ENCODE data around the gene COL23A1. TPM values are rescaled to one million over a fixed set of nuclear protein-coding genes. Genes with fewer than 3 reads are reported as not detected.
A peak's percentile ranks its signal among the peaks of the same experiment; 100 is the strongest.
"Not testable (repeated sequence)": the region's sequence is repeated elsewhere in the genome, so short reads cannot be mapped to it uniquely, and the experiment has no call there.

COL23A1 gene
- total and polyA plus RNA-seq, 3 experiments from 2014 or later = 0.20 to 0.28 TPM; not detected in 1

- peaks cover 52 to 75% (median 63%) of the 10 kb centered on the region in 3 donors for H3K4me1 Mint-ChIP-seq
- H3K36me3 Mint-ChIP-seq = peaks cover 6 to 67% (median 18%) of the 10 kb centered on the region in 3 donors
- Histone ChIP-seq H3K4me1 (ENCODE audit: insufficient read depth, low read length) (peaks cover 43% of the 10 kb centered on the region), H3K36me3 (ENCODE audit: insufficient read depth, low read length) (peaks cover 43% of the 10 kb centered on the region), H3K4me3 (ENCODE audit: low read length) (no peak overlapping the region), H3K27ac (ENCODE audit: low read depth, low read length) (no peak overlapping the region), H3K9me3 (ENCODE audit: low read length) (no peaks in the 10 kb centered on the region), H3K27me3 (ENCODE audit: insufficient read depth, low read length, poor library complexity, severe bottlenecking) (no peaks in the 10 kb centered on the region)
- no peak for DNase-seq
- CTCF ChIA-PET = interaction anchor here (1.7 kb wide), 1 partner anchor 26 kb away, joined by 5 read pairs; the partner anchor contains the start of gene HNRNPAB
- H3K9me3 Mint-ChIP-seq = no peaks in the 10 kb centered on the region
- no peaks in the 10 kb centered on the region for H3K27me3 Mint-ChIP-seq
- H3K4me3 Mint-ChIP-seq = peak overlapping the region; percentile 28 to 94 (median 54)
- peak overlapping the region in 5 of 8 donors; percentile 55 to 86 (median 57) for H3K27ac Mint-ChIP-seq
- POLR2A ChIA-PET = no interaction called here
Measured at GRCh38 chr5:178229861-178230260, 360.3 kb downstream of the COL23A1 start.

DNA sequence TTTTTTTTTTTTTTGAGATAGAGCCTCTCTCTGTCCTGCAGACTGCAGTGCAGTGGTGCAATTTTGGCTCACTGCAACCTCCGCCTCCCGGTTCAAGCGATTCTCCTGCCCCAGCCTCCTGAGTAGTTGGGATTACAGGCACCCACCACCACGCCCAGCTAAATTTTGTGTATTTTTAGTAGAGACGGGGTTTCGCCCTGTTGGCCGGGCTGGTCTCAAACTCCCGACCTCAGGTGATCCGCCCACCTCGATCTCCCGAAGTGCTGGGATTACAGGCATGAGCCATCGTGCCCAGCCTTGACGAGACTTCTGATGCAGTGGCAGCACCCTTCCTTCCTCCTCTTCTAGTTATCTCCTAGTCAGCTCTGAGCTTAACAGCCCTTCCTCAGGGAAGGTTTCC lies 361.1 kb downstream of the COL23A1 start:
- H3K9me3 Mint-ChIP-seq, DNase-seq: not testable (repeated sequence)
- H3K4me1 Mint-ChIP-seq = peaks cover 51 to 70% (median 61%) of the 10 kb centered on the region in 3 donors

DNA sequence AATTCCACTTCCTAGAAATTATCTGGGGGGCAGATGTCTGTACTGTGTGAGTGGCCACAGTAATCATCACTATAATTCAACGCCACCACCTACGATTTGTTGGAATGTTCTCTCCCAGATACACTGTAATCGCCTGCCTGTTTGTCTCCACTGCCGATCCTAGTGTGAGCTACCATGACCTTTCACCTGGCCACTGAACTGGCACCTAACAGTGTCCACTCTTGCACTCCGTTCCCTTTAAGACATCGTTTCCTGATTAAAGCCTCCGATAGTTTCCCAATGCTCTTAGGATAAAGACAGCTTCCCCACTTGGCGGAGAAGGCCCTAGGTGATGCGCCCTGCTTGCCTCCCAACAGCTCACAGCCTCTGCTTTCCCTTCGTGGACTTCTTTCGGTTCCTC lies 361.6 kb downstream of the COL23A1 start:
- peak overlapping the region in 3 of 8 donors; percentile 37 to 86 (median 78) for H3K27ac Mint-ChIP-seq
- H3K4me1 Mint-ChIP-seq = peaks cover 51 to 71% (median 63%) of the 10 kb centered on the region in 3 donors
- no peaks in the 10 kb centered on the region for H3K9me3 Mint-ChIP-seq
- no peaks in the 10 kb centered on the region for H3K27me3 Mint-ChIP-seq
- Histone ChIP-seq H3K4me1 (ENCODE audit: insufficient read depth, low read length) (peaks cover 40% of the 10 kb centered on the region), H3K9me3 (ENCODE audit: low read length) (no peaks in the 10 kb centered on the region), H3K27me3 (ENCODE audit: insufficient read depth, low read length, poor library complexity, severe bottlenecking) (no peaks in the 10 kb centered on the region), H3K36me3 (ENCODE audit: insufficient read depth, low read length) (peaks cover 47% of the 10 kb centered on the region), H3K27ac (ENCODE audit: low read depth, low read length) (no peak overlapping the region), H3K4me3 (ENCODE audit: low read length) (no peak overlapping the region)
- H3K36me3 Mint-ChIP-seq = peaks cover 6 to 73% (median 18%) of the 10 kb centered on the region in 3 donors
- ChIA-PET POLR2A (no interaction called here), CTCF (no interaction called here)
- DNase-seq = no peak
- peak overlapping the region in 3 of 7 donors; percentile 31 to 38 (median 36) for H3K4me3 Mint-ChIP-seq

More for the DNA sequence above, 361.1 kb downstream of the COL23A1 start:
- peak overlapping the region in 6 of 7 donors; percentile 31 to 94 (median 43) for H3K4me3 Mint-ChIP-seq
- H3K4me3 ChIP-seq (ENCODE audit: low read length); POLR2A ChIA-PET; H3K27ac ChIP-seq (ENCODE audit: low read depth, low read length); H3K27me3 Mint-ChIP-seq; H3K9me3 ChIP-seq (ENCODE audit: low read length); H3K27me3 ChIP-seq (ENCODE audit: insufficient read depth, low read length, poor library complexity, severe bottlenecking): not testable (repeated sequence)
- CTCF ChIA-PET = interaction anchor here (1.7 kb wide), 1 partner anchor 25 kb away, joined by 5 read pairs; the partner anchor contains the start of gene HNRNPAB
- H3K36me3 ChIP-seq (ENCODE audit: insufficient read depth, low read length) = peaks cover 47% of the 10 kb centered on the region
- H3K4me1 ChIP-seq (ENCODE audit: insufficient read depth, low read length) = peaks cover 40% of the 10 kb centered on the region
- H3K27ac Mint-ChIP-seq = peak overlapping the region in 4 of 8 donors; percentile 47 to 89 (median 86)
- peaks cover 6 to 72% (median 18%) of the 10 kb centered on the region in 3 donors for H3K36me3 Mint-ChIP-seq

DNA sequence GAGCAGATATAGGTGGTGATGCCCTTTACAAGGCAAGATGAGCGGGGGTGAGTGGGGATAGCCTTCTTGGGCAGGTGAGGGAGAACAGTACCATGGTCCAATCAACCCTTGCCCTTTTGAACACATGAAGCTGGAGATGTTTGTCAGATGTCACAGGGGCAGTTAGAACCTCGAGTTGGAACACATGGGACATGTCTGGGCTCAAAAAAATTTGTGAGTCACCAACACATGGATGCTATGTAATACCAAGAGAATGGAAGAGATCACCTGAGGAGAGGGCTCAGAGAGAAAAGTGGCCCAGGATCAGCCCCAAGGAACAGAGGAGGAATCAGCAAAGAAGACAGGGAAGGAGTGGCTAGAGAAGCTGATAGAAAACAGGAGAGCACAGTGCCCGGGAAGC lies 362.3 kb downstream of the COL23A1 start:
- peaks cover 35% of the 10 kb centered on the region for H3K4me1 ChIP-seq (ENCODE audit: insufficient read depth, low read length)
- ChIA-PET CTCF (no interaction called here), POLR2A (no interaction called here)

DNA sequence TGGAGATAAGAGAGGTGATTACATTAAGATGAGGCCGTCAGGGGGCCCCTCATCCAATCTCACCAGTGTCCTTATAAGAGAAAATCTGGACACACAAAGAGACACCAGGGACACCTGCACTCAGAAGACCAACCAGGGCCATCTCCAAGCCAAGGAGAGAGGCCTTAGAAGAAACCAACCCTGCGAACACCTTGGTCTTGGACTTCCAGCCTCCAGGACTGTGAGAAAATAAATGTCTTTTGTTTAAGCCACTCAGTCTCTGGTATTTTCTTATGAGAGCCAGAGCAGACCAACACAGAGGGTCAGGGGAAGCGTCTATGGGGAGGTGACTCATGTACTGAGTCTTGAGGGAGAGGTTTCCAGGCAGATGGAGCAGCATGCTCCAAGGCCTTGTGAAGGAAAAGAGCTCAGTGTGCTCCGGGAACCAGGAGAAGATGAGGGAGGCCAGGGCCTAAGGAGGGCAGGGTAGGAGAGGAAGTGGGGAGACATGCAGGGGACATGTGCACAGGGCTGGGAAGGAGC lies 363.0 kb downstream of the COL23A1 start:
- H3K4me3 ChIP-seq (ENCODE audit: low read length) = no peak overlapping the region
- no peak for DNase-seq
- ChIA-PET CTCF (no interaction called here), POLR2A (no interaction called here)
- peaks cover 32% of the 10 kb centered on the region for H3K4me1 ChIP-seq (ENCODE audit: insufficient read depth, low read length)
- no peak overlapping the region for H3K27ac ChIP-seq (ENCODE audit: low read depth, low read length)
- Mint-ChIP-seq H3K9me3 (no peaks in the 10 kb centered on the region), H3K4me1 (peaks cover 52 to 71% (median 71%) of the 10 kb centered on the region in 3 donors), H3K36me3 (peaks cover 6 to 84% (median 18%) of the 10 kb centered on the region in 3 donors), H3K4me3 (peak overlapping the region in 2 of 7 donors; percentile 31 to 70), H3K27me3 (no peaks in the 10 kb centered on the region), H3K27ac (peak overlapping the region in 6 of 8 donors; percentile 32 to 82 (median 69))
- H3K27me3 ChIP-seq (ENCODE audit: insufficient read depth, low read length, poor library complexity, severe bottlenecking) = no peaks in the 10 kb centered on the region
- no peaks in the 10 kb centered on the region for H3K9me3 ChIP-seq (ENCODE audit: low read length)
- peaks cover 55% of the 10 kb centered on the region for H3K36me3 ChIP-seq (ENCODE audit: insufficient read depth, low read length)

More for the DNA sequence above, 362.3 kb downstream of the COL23A1 start:
- Mint-ChIP-seq H3K36me3 (peaks cover 6 to 79% (median 18%) of the 10 kb centered on the region in 3 donors), H3K27me3 (no peaks in the 10 kb centered on the region), H3K9me3 (no peaks in the 10 kb centered on the region), H3K4me3 (peak overlapping the region in 4 of 7 donors; percentile 14 to 70 (median 26)), H3K27ac (peak overlapping the region in 6 of 8 donors; percentile 28 to 82 (median 52)), H3K4me1 (peaks cover 52 to 72% (median 70%) of the 10 kb centered on the region in 3 donors)
- no peak for DNase-seq
- Histone ChIP-seq H3K36me3 (ENCODE audit: insufficient read depth, low read length) (peaks cover 50% of the 10 kb centered on the region), H3K4me3 (ENCODE audit: low read length) (no peak overlapping the region), H3K27ac (ENCODE audit: low read depth, low read length) (no peak overlapping the region), H3K27me3 (ENCODE audit: insufficient read depth, low read length, poor library complexity, severe bottlenecking) (no peaks in the 10 kb centered on the region), H3K9me3 (ENCODE audit: low read length) (no peaks in the 10 kb centered on the region)

GRCh38 chr5:178225174-178225573 lies 365.0 kb downstream of the COL23A1 start:
- Histone ChIP-seq H3K27ac (ENCODE audit: low read depth, low read length) (no peak overlapping the region), H3K36me3 (ENCODE audit: insufficient read depth, low read length) (peaks cover 49% of the 10 kb centered on the region), H3K4me3 (ENCODE audit: low read length) (no peak overlapping the region), H3K9me3 (ENCODE audit: low read length) (no peaks in the 10 kb centered on the region), H3K4me1 (ENCODE audit: insufficient read depth, low read length) (peaks cover 15% of the 10 kb centered on the region), H3K27me3 (ENCODE audit: insufficient read depth, low read length, poor library complexity, severe bottlenecking) (no peaks in the 10 kb centered on the region)
- Mint-ChIP-seq H3K36me3 (peaks cover 6 to 86% (median 18%) of the 10 kb centered on the region in 3 donors), H3K4me1 (peaks cover 51 to 75% (median 72%) of the 10 kb centered on the region in 3 donors), H3K27me3 (no peaks in the 10 kb centered on the region), H3K27ac (no peak overlapping the region), H3K9me3 (no peaks in the 10 kb centered on the region), H3K4me3 (no peak overlapping the region)
- POLR2A ChIA-PET = interaction anchor here (0.6 kb wide), 1 partner anchor 444 kb away, joined by 3 read pairs; no protein-coding TSS in a partner anchor
- no peak for DNase-seq
- CTCF ChIA-PET = no interaction called here

DNA sequence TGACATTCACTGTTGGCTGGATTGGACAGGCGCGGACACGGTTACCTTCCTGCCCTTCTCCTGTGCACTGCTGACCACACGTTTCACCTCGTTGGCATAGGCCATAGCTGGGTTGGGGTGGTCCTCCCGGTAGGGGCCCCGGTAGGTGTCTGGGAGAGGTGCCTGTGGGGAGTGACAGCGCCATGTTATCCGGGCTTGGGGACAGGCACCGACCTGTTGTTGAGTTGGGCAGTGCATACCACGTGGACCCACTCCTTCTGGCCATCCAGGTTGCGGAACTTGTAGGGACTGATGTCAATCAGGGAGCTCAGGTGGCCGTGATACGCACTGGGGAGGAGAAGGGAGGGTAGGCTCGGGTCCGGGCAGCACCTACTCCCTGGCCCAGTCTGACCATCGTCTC lies 365.8 kb downstream of the COL23A1 start:
- DNase-seq = no peak
- Mint-ChIP-seq H3K27me3 (no peaks in the 10 kb centered on the region), H3K4me1 (peaks cover 44 to 68% (median 67%) of the 10 kb centered on the region in 3 donors), H3K27ac (peak overlapping the region in 2 of 8 donors; percentile 7 to 53), H3K36me3 (peaks cover 6 to 83% (median 18%) of the 10 kb centered on the region in 3 donors), H3K9me3 (no peaks in the 10 kb centered on the region), H3K4me3 (no peak overlapping the region)
- no peaks in the 10 kb centered on the region for H3K27me3 ChIP-seq (ENCODE audit: insufficient read depth, low read length, poor library complexity, severe bottlenecking)
- CTCF ChIA-PET = interaction anchor here (0.9 kb wide), 1 partner anchor 11 kb away, joined by 3 read pairs; no protein-coding TSS in a partner anchor
- H3K9me3 ChIP-seq (ENCODE audit: low read length) = no peaks in the 10 kb centered on the region
- H3K4me1 ChIP-seq (ENCODE audit: insufficient read depth, low read length) = peaks cover 7% of the 10 kb centered on the region
- POLR2A ChIA-PET = interaction anchor here (0.6 kb wide), 1 partner anchor 1376 kb away, joined by 3 read pairs; no protein-coding TSS in a partner anchor
- H3K36me3 ChIP-seq (ENCODE audit: insufficient read depth, low read length) = peaks cover 41% of the 10 kb centered on the region
- no peak overlapping the region for H3K4me3 ChIP-seq (ENCODE audit: low read length)
- H3K27ac ChIP-seq (ENCODE audit: low read depth, low read length) = no peak overlapping the region

GRCh38 chr5:178223828-178224335 lies 366.3 kb downstream of the COL23A1 start:
- Histone ChIP-seq H3K27ac (ENCODE audit: low read depth, low read length) (no peak overlapping the region), H3K36me3 (ENCODE audit: insufficient read depth, low read length) (peaks cover 37% of the 10 kb centered on the region), H3K9me3 (ENCODE audit: low read length) (no peaks in the 10 kb centered on the region), H3K27me3 (ENCODE audit: insufficient read depth, low read length, poor library complexity, severe bottlenecking) (no peaks in the 10 kb centered on the region), H3K4me1 (ENCODE audit: insufficient read depth, low read length) (peaks cover 6% of the 10 kb centered on the region), H3K4me3 (ENCODE audit: low read length) (no peak overlapping the region)
- Mint-ChIP-seq H3K4me3 (no peak overlapping the region), H3K27ac (peak overlapping the region in 5 of 8 donors; percentile 36 to 86 (median 57)), H3K27me3 (no peaks in the 10 kb centered on the region), H3K36me3 (peaks cover 6 to 81% (median 18%) of the 10 kb centered on the region in 3 donors), H3K4me1 (peaks cover 41 to 67% (median 62%) of the 10 kb centered on the region in 3 donors), H3K9me3 (no peaks in the 10 kb centered on the region)
- CTCF ChIA-PET = interaction anchor here (0.9 kb wide), 1 partner anchor 11 kb away, joined by 3 read pairs; no protein-coding TSS in a partner anchor
- POLR2A ChIA-PET = no interaction called here
- no peak for DNase-seq
